Activated T-cell treated with anti-CD3 and anti-CD28 coated beads, Interleukin-2, amount 50 U/mL, for 72 hours (primary cell): ENCODE measurements around the gene PTPRF. TPM values are rescaled to one million over a fixed set of nuclear protein-coding genes. Genes with fewer than 3 reads are reported as not detected.

Experiments used
- ATAC-seq, 2 donors: fragments of 150-1000 bp; cut with Tn5 transposase; replicated peaks in 1 of 2; 2 replicates each; pipeline ENCODE4 v1.10.0; 2021; ENCODE audit warnings: moderate library complexity in 2 of 2, mild to moderate bottlenecking in 1 of 2
- DNase-seq, 2 donors: peaks; one replicate each; pipeline ENCODE4 v3.0.0; 2021 to 2022; ENCODE audit warnings: mixed read lengths in 1 of 2
- H3K27ac Mint-ChIP-seq: one replicate; pipeline ENCODE4 v1.8.0; 2022; ENCODE audit warnings: mild to moderate bottlenecking, moderate library complexity, mixed read lengths
- H3K27me3 Mint-ChIP-seq: one replicate; pipeline ENCODE4 v1.8.0; 2022; ENCODE audit warnings: low read depth, mixed read lengths
- H3K36me3 Mint-ChIP-seq, 2 donors: one replicate each; pipeline ENCODE4 v1.8.0; 2022; ENCODE audit warnings: mixed read lengths in 2 of 2, mild to moderate bottlenecking in 1 of 2; ENCODE audit not compliant: insufficient read depth in 2 of 2
- H3K4me1 Mint-ChIP-seq: one replicate; pipeline ENCODE4 v1.8.0; 2022; ENCODE audit warnings: low read depth, mixed read lengths
- H3K4me3 Mint-ChIP-seq, 2 donors: one replicate each; pipeline ENCODE4 v1.8.0; 2022; ENCODE audit warnings: mild to moderate bottlenecking in 2 of 2, mixed read lengths in 2 of 2, moderate library complexity in 2 of 2
- H3K9me3 Mint-ChIP-seq, 2 donors: one replicate each; pipeline ENCODE4 v1.8.0; 2022; ENCODE audit warnings: mixed read lengths in 2 of 2
- total RNA-seq, 2 donors: library from RNA; stranded (reverse); gene quantifications; one replicate each; pipeline ENCODE4 v1.2.3, GENCODE V29; 2022

The PTPRF gene
- total RNA-seq, 2 donors from 2014 or later = 2.2 to 6.2 TPM

GRCh38 chr1:43521078-43521477, 9.6 kb upstream of the PTPRF start:
- H3K36me3 Mint-ChIP-seq = no peaks in the 10 kb centered on the region
- no peak for DNase-seq
- ATAC-seq = no peak
- H3K4me3 Mint-ChIP-seq = no peak overlapping the region
- no peaks in the 10 kb centered on the region for H3K9me3 Mint-ChIP-seq
- H3K27me3 Mint-ChIP-seq = peaks cover 56% of the 10 kb centered on the region
- H3K4me1 Mint-ChIP-seq = no peaks in the 10 kb centered on the region
- no peak overlapping the region for H3K27ac Mint-ChIP-seq

DNA sequence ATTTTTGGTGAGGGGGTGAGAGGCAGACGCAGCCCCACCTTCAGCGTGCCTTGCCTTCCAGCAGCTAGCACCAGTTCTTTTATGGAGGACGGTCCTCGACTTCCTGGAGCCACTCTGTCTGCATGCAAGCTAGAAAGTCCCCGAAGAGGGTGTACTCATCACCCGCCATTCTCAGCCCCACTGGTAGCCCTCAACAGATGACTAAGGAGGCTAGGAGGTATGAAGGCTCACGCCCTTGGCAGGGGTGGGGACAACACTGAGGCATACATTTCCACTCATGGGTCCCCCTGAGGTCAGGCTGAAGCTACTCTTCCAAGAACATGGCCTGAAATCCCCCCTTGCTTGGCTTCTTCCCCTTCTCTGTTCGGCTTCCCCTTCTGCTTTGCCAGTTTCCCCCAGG, 8.9 kb upstream of the PTPRF start:
- Mint-ChIP-seq H3K4me3 (no peak overlapping the region), H3K27ac (no peak overlapping the region), H3K36me3 (no peaks in the 10 kb centered on the region), H3K4me1 (no peaks in the 10 kb centered on the region), H3K27me3 (peaks cover 52% of the 10 kb centered on the region), H3K9me3 (no peaks in the 10 kb centered on the region)
- DNase-seq = no peak
- ATAC-seq = no peak

DNA sequence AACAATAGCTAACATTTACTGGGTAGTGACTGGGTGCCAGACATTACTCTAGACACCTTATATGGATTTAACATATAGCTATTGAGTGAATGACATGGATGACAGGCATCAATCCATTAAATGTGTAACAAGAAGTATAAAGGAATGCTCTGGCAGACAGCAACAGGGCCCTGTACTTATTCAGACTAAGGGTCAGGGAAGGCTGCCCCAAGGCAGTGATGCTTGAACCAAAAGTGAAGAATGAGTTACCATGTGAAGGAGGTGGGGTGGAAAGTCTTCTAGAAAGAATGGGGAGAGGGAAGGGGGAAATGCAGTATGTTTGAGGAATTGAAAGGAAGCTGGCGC, 8.3 kb upstream of the PTPRF start:
- H3K27me3 Mint-ChIP-seq = peaks cover 49% of the 10 kb centered on the region
- no peak overlapping the region for H3K27ac Mint-ChIP-seq
- DNase-seq (no peak), ATAC-seq (no peak)
- H3K4me3 Mint-ChIP-seq = no peak overlapping the region
- no peaks in the 10 kb centered on the region for H3K4me1 Mint-ChIP-seq
- H3K36me3 Mint-ChIP-seq = no peaks in the 10 kb centered on the region
- no peaks in the 10 kb centered on the region for H3K9me3 Mint-ChIP-seq

DNA sequence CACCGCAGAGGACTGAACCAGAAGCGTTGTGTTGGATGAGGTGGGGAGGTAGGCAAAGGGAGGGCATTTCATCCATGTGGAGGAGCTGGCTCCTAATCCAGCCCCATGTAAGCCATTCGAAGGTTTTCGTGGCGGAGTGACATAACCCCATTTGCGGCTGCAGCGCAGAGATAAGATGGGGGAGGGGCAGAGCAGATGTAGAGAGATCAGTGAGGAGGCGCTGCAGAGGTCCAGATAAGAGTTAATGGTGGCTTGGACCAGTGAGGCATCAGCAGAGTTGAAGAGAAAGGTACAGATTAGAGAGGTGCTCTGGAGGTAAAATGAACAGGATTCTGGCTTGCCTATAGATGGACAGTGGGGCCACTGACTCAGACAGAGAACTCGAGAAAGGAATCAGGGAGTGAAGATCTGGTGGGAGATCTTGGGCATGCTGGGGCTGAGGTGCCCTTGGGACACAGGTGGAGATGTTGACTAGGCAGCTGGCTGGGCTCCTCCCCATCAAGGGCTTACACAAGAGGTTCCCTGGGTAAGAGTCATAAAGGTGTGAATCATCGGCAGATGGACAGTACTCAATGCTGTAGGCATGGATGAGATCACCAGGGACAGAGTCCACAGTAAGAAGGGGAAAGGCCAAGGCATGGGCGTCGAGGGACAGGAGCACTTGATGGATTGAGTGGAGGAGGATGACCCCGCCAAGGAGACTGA, 7.8 kb upstream of the PTPRF start:
- peak in 1 of 2 donors; percentile 25 for ATAC-seq
- H3K9me3 Mint-ChIP-seq = no peaks in the 10 kb centered on the region
- no peaks in the 10 kb centered on the region for H3K36me3 Mint-ChIP-seq
- H3K4me1 Mint-ChIP-seq = no peaks in the 10 kb centered on the region
- no peak overlapping the region for H3K4me3 Mint-ChIP-seq
- H3K27me3 Mint-ChIP-seq = peaks cover 49% of the 10 kb centered on the region
- no peak for DNase-seq
- no peak overlapping the region for H3K27ac Mint-ChIP-seq

DNA sequence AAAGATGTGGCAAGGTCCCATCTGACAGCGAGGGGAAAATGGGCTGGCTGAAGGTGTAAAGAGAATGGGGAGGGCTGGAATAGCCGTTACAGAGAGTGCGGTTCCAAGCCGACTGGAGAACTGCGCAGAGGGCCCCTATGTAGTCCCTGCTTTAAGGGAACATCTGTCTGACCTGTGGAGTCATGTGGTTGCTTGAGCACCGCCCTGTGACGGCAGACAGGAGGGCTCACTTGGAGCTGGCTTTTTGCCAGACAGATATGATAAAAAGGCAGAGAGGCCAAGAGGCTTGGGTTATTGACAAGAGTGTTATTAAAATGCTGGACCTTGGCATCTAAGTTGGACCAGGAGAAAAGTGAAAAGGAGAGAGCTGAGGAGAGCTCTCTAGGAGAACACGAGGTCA, 5.9 kb upstream of the PTPRF start:
- no peaks in the 10 kb centered on the region for H3K9me3 Mint-ChIP-seq
- no peak for ATAC-seq
- DNase-seq = no peak
- peaks cover 2% of the 10 kb centered on the region for H3K4me1 Mint-ChIP-seq
- H3K4me3 Mint-ChIP-seq = no peak overlapping the region
- H3K27ac Mint-ChIP-seq = no peak overlapping the region
- no peaks in the 10 kb centered on the region for H3K36me3 Mint-ChIP-seq
- peaks cover 51% of the 10 kb centered on the region for H3K27me3 Mint-ChIP-seq

DNA sequence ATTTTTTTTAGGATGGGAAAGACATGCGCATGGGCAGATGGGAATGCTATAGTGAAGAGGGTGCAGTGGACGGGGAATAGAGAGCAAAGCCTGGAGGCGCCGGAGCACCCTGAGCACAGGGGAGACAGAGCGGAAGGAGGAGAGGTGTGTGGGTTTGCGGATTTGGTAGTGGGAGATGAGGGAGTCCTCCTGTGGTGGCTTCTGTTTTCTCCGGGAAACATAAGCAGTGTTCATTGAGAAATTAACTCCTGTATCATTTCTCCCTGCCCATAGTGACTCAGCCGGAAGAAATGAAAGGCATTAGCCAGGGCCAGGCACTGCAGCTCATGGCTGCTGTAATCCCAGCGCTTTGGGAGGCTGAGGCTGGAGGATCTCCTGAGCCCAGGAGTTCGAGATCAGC, 4.7 kb upstream of the PTPRF start:
- no peak for ATAC-seq

DNA sequence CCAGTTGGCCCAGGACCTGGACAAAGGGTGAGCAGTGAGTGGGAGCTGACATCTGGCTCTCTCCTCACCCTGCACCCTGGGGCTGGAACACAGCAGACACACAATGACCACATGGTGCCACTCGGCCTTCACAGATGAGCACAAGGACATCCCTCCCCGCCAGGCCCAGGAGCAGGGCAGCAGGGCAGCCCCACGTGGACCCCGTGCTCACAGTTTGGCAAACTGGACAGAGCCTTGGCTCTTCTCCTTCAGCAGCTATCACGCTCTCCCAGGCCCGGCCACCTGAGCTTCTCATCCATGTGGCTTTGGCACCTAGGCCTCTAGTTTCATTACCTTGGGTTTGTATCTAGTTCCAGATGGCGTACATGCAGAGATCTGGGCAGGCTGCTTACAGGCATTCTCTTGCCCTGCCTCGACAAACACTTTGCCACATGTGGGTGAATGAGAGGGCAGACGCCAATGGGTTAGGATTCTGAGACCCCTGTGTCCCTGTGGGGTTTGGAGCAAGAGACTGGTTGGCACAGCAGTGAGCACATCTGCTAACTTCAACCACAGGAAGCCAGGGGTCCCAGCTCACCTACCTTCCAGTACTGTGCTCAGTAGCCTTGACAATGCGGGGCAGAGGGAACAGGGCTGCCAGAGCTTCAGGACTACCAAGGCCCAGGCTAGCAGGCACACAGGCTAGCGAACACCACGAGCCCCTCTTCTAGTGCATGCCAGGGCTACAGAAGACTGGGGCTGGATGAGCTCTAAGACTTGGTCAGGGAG, 3.4 kb upstream of the PTPRF start:
- H3K27ac Mint-ChIP-seq = no peak overlapping the region
- H3K4me1 Mint-ChIP-seq = peaks cover 17% of the 10 kb centered on the region
- peaks cover 59% of the 10 kb centered on the region for H3K27me3 Mint-ChIP-seq
- H3K36me3 Mint-ChIP-seq = peaks cover 3 to 8% of the 10 kb centered on the region in 2 donors
- DNase-seq (no peak), ATAC-seq (no peak)
- no peaks in the 10 kb centered on the region for H3K9me3 Mint-ChIP-seq
- no peak overlapping the region for H3K4me3 Mint-ChIP-seq

More for the DNA sequence above, 4.7 kb upstream of the PTPRF start:
- DNase-seq = no peak
- Mint-ChIP-seq H3K4me1 (peaks cover 10% of the 10 kb centered on the region), H3K27me3 (peaks cover 52% of the 10 kb centered on the region), H3K27ac (no peak overlapping the region), H3K9me3 (no peaks in the 10 kb centered on the region), H3K4me3 (no peak overlapping the region), H3K36me3 (peaks cover 0 to 5% of the 10 kb centered on the region in 2 donors)

DNA sequence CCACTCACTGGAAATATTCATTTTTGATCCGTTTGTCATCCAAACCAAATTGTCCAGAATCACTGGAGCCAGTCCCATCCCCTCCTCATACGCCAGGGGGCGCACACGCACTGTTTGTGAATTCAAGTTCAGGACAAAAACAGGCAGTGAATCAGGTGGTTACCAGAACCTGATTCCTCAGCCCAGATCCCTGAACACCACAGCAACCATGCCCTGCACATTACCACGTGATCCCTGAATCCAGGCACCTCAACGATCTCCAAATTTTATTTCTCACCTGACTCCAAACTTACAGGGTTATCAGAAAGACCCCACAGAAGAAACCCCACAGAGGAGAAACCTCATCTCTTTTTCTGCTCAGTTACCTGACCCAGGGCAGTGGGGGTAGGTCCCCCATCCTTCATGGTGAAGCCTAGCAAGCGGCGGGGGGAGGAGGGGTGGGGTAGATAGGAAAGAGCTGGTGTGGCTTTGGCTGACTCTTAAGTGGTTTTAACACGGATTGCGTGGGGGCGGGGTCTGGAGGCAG, 1.4 kb upstream of the PTPRF start:
- peaks cover 20% of the 10 kb centered on the region for H3K4me1 Mint-ChIP-seq
- DNase-seq (peak; percentile 77 to 85), ATAC-seq (peak; percentile 69 to 70)
- peak overlapping the region in 1 of 2 donors; percentile 13 for H3K4me3 Mint-ChIP-seq
- H3K36me3 Mint-ChIP-seq = peaks cover 3 to 8% of the 10 kb centered on the region in 2 donors
- H3K27me3 Mint-ChIP-seq = peaks cover 60% of the 10 kb centered on the region
- no peak overlapping the region for H3K27ac Mint-ChIP-seq
- H3K9me3 Mint-ChIP-seq = no peaks in the 10 kb centered on the region

DNA sequence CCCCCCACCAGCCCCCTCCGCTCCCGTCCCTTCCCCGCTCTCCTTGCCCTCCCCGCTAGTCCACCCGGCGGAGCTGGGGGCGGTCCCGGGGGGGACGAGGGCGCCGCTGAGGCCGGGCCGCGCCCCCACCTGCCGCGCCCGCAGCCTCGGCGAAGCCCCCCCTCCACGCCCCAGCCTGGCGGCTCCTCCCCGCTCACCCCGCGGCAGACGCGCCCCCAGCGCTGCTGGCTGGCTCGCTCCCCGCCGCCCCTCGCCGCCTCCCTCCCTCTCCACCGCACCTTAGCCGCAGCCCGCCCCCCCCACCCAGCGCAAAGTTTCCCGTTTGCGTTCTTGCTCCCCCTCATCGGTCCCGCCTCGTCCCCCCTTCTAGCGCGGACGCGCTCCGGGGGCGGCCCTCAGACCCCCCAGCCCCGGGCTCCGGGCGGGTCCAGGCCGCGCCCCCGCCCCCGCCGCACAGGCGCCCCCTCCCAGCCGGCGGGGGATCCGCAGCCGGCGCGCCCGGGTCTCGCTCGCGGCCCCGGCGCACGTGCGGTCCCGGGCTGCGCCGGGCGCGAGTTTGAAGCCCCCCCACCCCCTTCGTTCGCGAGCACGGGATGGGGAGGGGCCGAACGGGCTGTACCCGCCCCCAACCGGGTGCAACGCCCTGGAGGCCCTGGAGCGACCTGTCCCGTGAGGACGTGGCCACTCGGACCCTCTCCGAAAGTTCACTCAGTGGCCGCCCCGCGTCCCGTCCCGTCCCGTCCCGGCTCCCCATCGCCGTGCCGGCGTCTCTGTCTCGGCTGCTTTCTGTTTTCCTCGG, 623 bp downstream of the PTPRF start:
- no peak overlapping the region for H3K27ac Mint-ChIP-seq
- H3K27me3 Mint-ChIP-seq = peaks cover 49% of the 10 kb centered on the region
- peaks cover 3 to 8% of the 10 kb centered on the region in 2 donors for H3K36me3 Mint-ChIP-seq
- H3K4me1 Mint-ChIP-seq = peaks cover 20% of the 10 kb centered on the region
- DNase-seq (peak in 1 of 2 donors; percentile 28), ATAC-seq (peak; percentile 40 to 45)
- peak overlapping the region; percentile 90 to 95 for H3K4me3 Mint-ChIP-seq
- H3K9me3 Mint-ChIP-seq = no peaks in the 10 kb centered on the region

DNA sequence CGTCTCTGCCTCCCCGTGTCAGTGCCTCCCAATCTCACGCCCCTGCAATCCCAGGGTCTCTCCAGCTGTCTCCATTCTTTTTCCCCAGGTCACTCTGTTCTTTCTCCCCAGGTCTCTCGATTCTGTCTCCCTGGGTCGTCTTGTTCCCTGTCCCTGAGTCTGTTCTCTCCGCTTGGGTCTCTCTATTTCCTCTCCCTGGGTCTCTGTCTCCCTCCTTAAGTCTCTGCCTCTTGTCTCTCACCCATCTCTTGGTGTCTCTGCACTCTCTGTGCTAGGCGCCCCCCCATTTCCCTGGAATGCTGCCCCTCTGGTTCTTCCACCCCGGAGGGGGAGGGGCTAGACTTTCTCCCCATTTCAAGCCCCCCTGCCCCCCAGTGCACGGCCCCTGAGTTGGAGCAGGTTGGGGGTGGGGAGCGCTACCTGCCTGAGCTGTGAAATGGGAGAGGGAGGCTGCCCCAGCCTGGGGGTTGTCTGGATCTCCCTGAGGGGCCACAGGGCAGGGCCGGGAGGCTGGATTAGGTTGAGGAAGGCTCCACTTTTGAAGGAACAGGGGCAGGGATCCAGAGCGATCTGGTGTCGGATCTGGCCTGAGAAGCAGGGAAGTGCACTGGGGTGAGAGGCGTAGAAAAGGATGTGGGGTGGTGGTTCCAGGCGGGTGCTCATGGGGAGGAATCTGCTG, 1.4 kb downstream of the PTPRF start:
- peak overlapping the region; percentile 1 for H3K27ac Mint-ChIP-seq
- H3K4me1 Mint-ChIP-seq = peaks cover 20% of the 10 kb centered on the region
- no peak for DNase-seq
- peaks cover 3 to 8% of the 10 kb centered on the region in 2 donors for H3K36me3 Mint-ChIP-seq
- H3K9me3 Mint-ChIP-seq = no peaks in the 10 kb centered on the region
- peaks cover 49% of the 10 kb centered on the region for H3K27me3 Mint-ChIP-seq
- no peak for ATAC-seq
- H3K4me3 Mint-ChIP-seq = peak overlapping the region; percentile 90 to 95

DNA sequence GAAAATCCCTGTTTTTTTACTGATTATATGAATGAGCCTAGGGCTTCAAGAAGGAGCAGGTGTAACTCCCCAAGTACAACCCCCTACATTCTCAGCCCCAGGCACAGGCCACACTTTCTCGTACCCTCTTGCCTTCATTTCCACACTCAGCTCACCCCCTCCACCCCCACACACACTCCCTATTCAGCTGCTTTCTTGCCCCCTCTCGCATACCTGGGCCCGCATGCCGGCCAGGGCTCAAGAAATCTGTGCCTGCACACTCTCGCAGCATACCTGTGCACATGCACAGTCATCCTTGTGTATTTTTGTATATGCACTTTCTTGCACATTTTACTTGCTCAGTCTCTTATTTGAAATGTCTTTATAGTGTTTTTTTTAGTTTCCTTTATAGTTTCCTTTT, 2.0 kb downstream of the PTPRF start:
- Mint-ChIP-seq H3K4me3 (peak overlapping the region; percentile 90 to 95), H3K27ac (no peak overlapping the region), H3K4me1 (peaks cover 20% of the 10 kb centered on the region), H3K36me3 (peaks cover 3 to 8% of the 10 kb centered on the region in 2 donors), H3K27me3 (peaks cover 49% of the 10 kb centered on the region), H3K9me3 (no peaks in the 10 kb centered on the region)
- no peak for DNase-seq
- no peak for ATAC-seq

GRCh38 chr1:43533584-43533983, 2.9 kb downstream of the PTPRF start:
- Mint-ChIP-seq H3K36me3 (peaks cover 3 to 8% of the 10 kb centered on the region in 2 donors), H3K27me3 (peaks cover 46% of the 10 kb centered on the region), H3K9me3 (no peaks in the 10 kb centered on the region), H3K27ac (no peak overlapping the region), H3K4me3 (no peak overlapping the region), H3K4me1 (peaks cover 20% of the 10 kb centered on the region)
- DNase-seq (no peak), ATAC-seq (no peak)
